Activated CD4-positive, alpha-beta memory T cell treated with anti-CD3 and anti-CD28 coated beads for 36 hours (primary cell): ENCODE measurements around the gene CPE. TPM values are rescaled to one million over a fixed set of nuclear protein-coding genes. Genes with fewer than 3 reads are reported as not detected.

Experiments used
- CTCF ChIA-PET: fragments of 350-600 bp; sonication (Branson Sonifier 250); formaldehyde crosslinking; loops from one replicate; lab custom pipeline; 2021; ENCODE audit warnings: antibody characterized with exemption, inconsistent platforms; lab: Charles Lee
- POLR2A ChIA-PET: fragments of 350-600 bp; sonication (Branson Sonifier 250); formaldehyde crosslinking; loops from one replicate; lab custom pipeline; 2021; ENCODE audit warnings: antibody characterized with exemption; lab: Charles Lee
- DNase-seq: peaks from one replicate; pipeline ENCODE4 v3.0.0-alpha.2; 2020
- H3K27ac Mint-ChIP-seq: one replicate; pipeline ENCODE4 v1.8.0; 2021; ENCODE audit warnings: mixed read lengths
- H3K27me3 Mint-ChIP-seq: one replicate; pipeline ENCODE4 v1.8.0; 2021; ENCODE audit warnings: mixed read lengths
- H3K36me3 Mint-ChIP-seq: one replicate; pipeline ENCODE4 v1.8.0; 2021; ENCODE audit warnings: mixed read lengths
- H3K4me1 Mint-ChIP-seq: one replicate; pipeline ENCODE4 v1.8.0; 2021; ENCODE audit warnings: low read depth, mixed read lengths
- H3K4me3 Mint-ChIP-seq: one replicate; pipeline ENCODE4 v1.8.0; 2021; ENCODE audit warnings: mild to moderate bottlenecking, mixed read lengths
- H3K9me3 Mint-ChIP-seq: one replicate; pipeline ENCODE4 v1.8.0; 2021; ENCODE audit warnings: mixed read lengths
- intact Hi-C: fragments of 100-400 bp; cut with micrococcal nuclease; formaldehyde crosslinking; loops from one replicate; pipeline ENCODE4 v1.15.1; 2023
- total RNA-seq, 2 experiments: library from RNA; stranded (reverse); gene quantifications; one replicate each; pipeline ENCODE4 v1.2.3, GENCODE V29; 2021

CPE gene
- total RNA-seq, 2 experiments from 2014 or later = not detected

- CTCF ChIA-PET = interaction anchor here (1.2 kb wide), 1 partner anchor 25 kb away, joined by 3 read pairs; no protein-coding TSS in a partner anchor
- DNase-seq = no peak
- POLR2A ChIA-PET = no interaction called here
- Mint-ChIP-seq H3K27ac (no peak overlapping the region), H3K4me3 (no peak overlapping the region), H3K27me3 (peaks cover 2% of the 10 kb centered on the region), H3K36me3 (no peaks in the 10 kb centered on the region), H3K9me3 (no peaks in the 10 kb centered on the region), H3K4me1 (no peaks in the 10 kb centered on the region)
- intact Hi-C loops = no loop called here
Observed at GRCh38 chr4:165518024-165518616, 139.3 kb downstream of the CPE start.

GRCh38 chr4:165518686-165519085 lies 139.9 kb downstream of the CPE start:
- Mint-ChIP-seq H3K9me3 (no peaks in the 10 kb centered on the region), H3K27me3 (peaks cover 2% of the 10 kb centered on the region), H3K4me1 (no peaks in the 10 kb centered on the region), H3K36me3 (no peaks in the 10 kb centered on the region), H3K4me3 (no peak overlapping the region), H3K27ac (no peak overlapping the region)
- no peak for DNase-seq
- POLR2A ChIA-PET = no interaction called here
- CTCF ChIA-PET = interaction anchor here (1.2 kb wide), 1 partner anchor 25 kb away, joined by 3 read pairs; no protein-coding TSS in a partner anchor
- intact Hi-C loops = no loop called here

GRCh38 chr4:165519591-165519990 lies 140.8 kb downstream of the CPE start:
- POLR2A ChIA-PET = no interaction called here
- intact Hi-C loops = no loop called here
- DNase-seq = no peak
- no peaks in the 10 kb centered on the region for H3K9me3 Mint-ChIP-seq
- H3K27me3 Mint-ChIP-seq = no peaks in the 10 kb centered on the region
- no peak overlapping the region for H3K27ac Mint-ChIP-seq
- no peaks in the 10 kb centered on the region for H3K36me3 Mint-ChIP-seq
- no peak overlapping the region for H3K4me3 Mint-ChIP-seq
- CTCF ChIA-PET = interaction anchor here (1.2 kb wide), 1 partner anchor 26 kb away, joined by 3 read pairs; no protein-coding TSS in a partner anchor
- H3K4me1 Mint-ChIP-seq = no peaks in the 10 kb centered on the region

- intact Hi-C loops = no loop called here
- Mint-ChIP-seq H3K4me1 (no peaks in the 10 kb centered on the region), H3K27me3 (no peaks in the 10 kb centered on the region), H3K27ac (no peak overlapping the region), H3K4me3 (no peak overlapping the region), H3K9me3 (no peaks in the 10 kb centered on the region), H3K36me3 (no peaks in the 10 kb centered on the region)
- CTCF ChIA-PET = no interaction called here
- no peak for DNase-seq
- POLR2A ChIA-PET = no interaction called here
Observed at GRCh38 chr4:165520086-165520485, 141.3 kb downstream of the CPE start.

GRCh38 chr4:165522050-165522449 lies 143.2 kb downstream of the CPE start:
- DNase-seq = no peak
- Mint-ChIP-seq H3K27ac (no peak overlapping the region), H3K4me3 (no peak overlapping the region), H3K4me1 (no peaks in the 10 kb centered on the region), H3K36me3 (no peaks in the 10 kb centered on the region), H3K9me3 (no peaks in the 10 kb centered on the region), H3K27me3 (no peaks in the 10 kb centered on the region)
- CTCF ChIA-PET = no interaction called here
- POLR2A ChIA-PET = no interaction called here
- intact Hi-C loops = no loop called here

- H3K4me1 Mint-ChIP-seq = no peaks in the 10 kb centered on the region
- H3K27ac Mint-ChIP-seq = no peak overlapping the region
- CTCF ChIA-PET = interaction anchor here (0.5 to 1.6 kb wide), 3 partner anchors 12 to 309 kb away, joined by 3 to 5 read pairs (median 5); no protein-coding TSS in a partner anchor
- POLR2A ChIA-PET = no interaction called here
- H3K36me3 Mint-ChIP-seq = no peaks in the 10 kb centered on the region
- no peak overlapping the region for H3K4me3 Mint-ChIP-seq
- no peak for DNase-seq
- intact Hi-C loops = no loop called here
- no peaks in the 10 kb centered on the region for H3K27me3 Mint-ChIP-seq
- no peaks in the 10 kb centered on the region for H3K9me3 Mint-ChIP-seq
Observed at GRCh38 chr4:165524532-165525190, 145.9 kb downstream of the CPE start.

GRCh38 chr4:165532976-165533375 lies 154.2 kb downstream of the CPE start:
- ChIA-PET CTCF (interaction anchor here (2.7 kb wide), 1 partner anchor 39 kb away, joined by 17 read pairs; no protein-coding TSS in a partner anchor), POLR2A (no interaction called here)
- H3K4me1 Mint-ChIP-seq = no peaks in the 10 kb centered on the region
- no peak for DNase-seq
- no peak overlapping the region for H3K27ac Mint-ChIP-seq
- no peaks in the 10 kb centered on the region for H3K36me3 Mint-ChIP-seq
- intact Hi-C loops = no loop called here
- H3K9me3 Mint-ChIP-seq = no peaks in the 10 kb centered on the region
- no peak overlapping the region for H3K4me3 Mint-ChIP-seq
- H3K27me3 Mint-ChIP-seq = peaks cover 3% of the 10 kb centered on the region

GRCh38 chr4:165537028-165537648 lies 158.3 kb downstream of the CPE start:
- Mint-ChIP-seq H3K27me3 (peaks cover 5% of the 10 kb centered on the region), H3K27ac (no peak overlapping the region), H3K4me3 (no peak overlapping the region), H3K36me3 (no peaks in the 10 kb centered on the region), H3K4me1 (no peaks in the 10 kb centered on the region), H3K9me3 (no peaks in the 10 kb centered on the region)
- DNase-seq = no peak
- ChIA-PET POLR2A (no interaction called here), CTCF (interaction anchor here (0.6 to 1.7 kb wide), 15 partner anchors 9 to 1828 kb away, joined by 3 to 14 read pairs (median 3); no protein-coding TSS in a partner anchor)
- intact Hi-C loops = loop anchor here (1.0 to 2.0 kb wide), 2 partner anchors 44 to 555 kb away; no protein-coding TSS in a partner anchor

GRCh38 chr4:165539801-165540200 lies 161.0 kb downstream of the CPE start:
- intact Hi-C loops = loop anchor here (1.0 kb wide), 1 partner anchor 8 kb away; no protein-coding TSS in a partner anchor
- Mint-ChIP-seq H3K27me3 (peaks cover 6% of the 10 kb centered on the region), H3K4me1 (no peaks in the 10 kb centered on the region), H3K4me3 (no peak overlapping the region), H3K36me3 (no peaks in the 10 kb centered on the region), H3K9me3 (no peaks in the 10 kb centered on the region), H3K27ac (no peak overlapping the region)
- CTCF ChIA-PET = interaction anchor here (0.7 kb wide), 1 partner anchor 409 kb away, joined by 3 read pairs; no protein-coding TSS in a partner anchor
- POLR2A ChIA-PET = no interaction called here
- DNase-seq = no peak

- no peak for DNase-seq
- Mint-ChIP-seq H3K27ac (no peak overlapping the region), H3K9me3 (no peaks in the 10 kb centered on the region), H3K27me3 (peaks cover 6% of the 10 kb centered on the region), H3K36me3 (no peaks in the 10 kb centered on the region), H3K4me1 (no peaks in the 10 kb centered on the region), H3K4me3 (no peak overlapping the region)
- intact Hi-C loops = loop anchor here (1.0 kb wide), 1 partner anchor 8 kb away; no protein-coding TSS in a partner anchor
- CTCF ChIA-PET = interaction anchor here (0.7 kb wide), 1 partner anchor 409 kb away, joined by 3 read pairs; no protein-coding TSS in a partner anchor
- POLR2A ChIA-PET = no interaction called here
Observed at GRCh38 chr4:165540206-165540830, 161.5 kb downstream of the CPE start.

- no peak overlapping the region for H3K27ac Mint-ChIP-seq
- intact Hi-C loops = no loop called here
- no peaks in the 10 kb centered on the region for H3K36me3 Mint-ChIP-seq
- H3K4me3 Mint-ChIP-seq = no peak overlapping the region
- H3K9me3 Mint-ChIP-seq = no peaks in the 10 kb centered on the region
- H3K27me3 Mint-ChIP-seq = peaks cover 3% of the 10 kb centered on the region
- H3K4me1 Mint-ChIP-seq = no peaks in the 10 kb centered on the region
- POLR2A ChIA-PET = no interaction called here
- CTCF ChIA-PET = interaction anchor here (1.8 kb wide), 1 partner anchor 48 kb away, joined by 6 read pairs; no protein-coding TSS in a partner anchor
- DNase-seq = peak; percentile 29
Observed at GRCh38 chr4:165541851-165542459, 163.1 kb downstream of the CPE start.
